Lung microvascular endothelial cell (primary cell): ENCODE measurements around the gene B4GALNT3. TPM values are rescaled to one million over a fixed set of nuclear protein-coding genes. Genes with fewer than 3 reads are reported as not detected.

Experiments used
- DNase-seq, 2 donors: peaks; one replicate each; pipeline versions ENCODE4 v3.0.0 to v3.0.0-alpha.2; 2010; ENCODE audit warnings: low read depth in 2 of 2
- total RNA-seq: library from RNA; depleted of rRNA; stranded (reverse); fragments of >200 nt; gene quantifications from 2 replicates; pipeline ENCODE4 v1.2.1, GENCODE V29; 2014

Gene B4GALNT3
- total RNA-seq, 1 donor from 2014 or later, result under 0.01 TPM

DNA sequence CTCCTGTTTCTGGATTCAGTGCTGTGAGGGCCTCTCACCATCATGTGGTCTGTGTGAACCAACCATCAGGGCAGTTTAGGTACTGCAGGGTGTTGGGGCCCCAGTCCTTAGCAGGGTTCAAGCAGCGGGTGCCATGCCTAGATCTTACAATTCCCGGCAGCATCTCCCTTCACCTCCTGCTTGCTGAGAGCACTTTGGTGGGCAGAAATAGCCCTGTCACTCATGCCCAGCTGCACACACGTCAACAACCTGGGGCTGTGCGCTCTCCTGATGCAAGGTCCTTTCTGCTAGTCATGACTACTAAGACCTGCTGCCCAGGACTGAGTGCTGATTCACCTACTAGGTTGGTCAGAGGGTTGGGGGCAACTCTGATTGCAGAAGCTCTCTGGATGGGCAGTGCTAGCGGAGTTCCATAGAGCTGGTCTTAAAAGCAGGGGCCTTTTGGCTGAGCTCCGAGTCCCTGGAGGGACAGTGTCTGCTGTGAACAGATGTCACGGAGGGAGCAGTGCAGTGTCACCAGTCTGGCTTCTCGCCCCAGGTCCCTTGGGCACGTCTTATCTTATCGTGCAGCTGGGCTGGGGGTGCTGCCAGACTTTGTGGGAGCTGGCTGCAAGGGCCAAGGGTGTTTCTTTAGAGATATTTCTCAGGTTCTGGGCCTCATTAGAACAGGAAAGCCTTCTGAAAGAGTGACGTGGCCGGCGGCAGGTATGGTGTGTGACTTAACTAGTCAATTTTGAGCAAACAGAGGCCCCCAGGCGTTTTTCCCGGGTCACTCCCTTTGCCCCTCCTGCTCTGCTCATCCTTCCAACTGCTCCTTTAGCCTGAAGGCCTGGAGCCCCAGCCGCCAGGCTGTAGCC, 131.7 kb downstream of the B4GALNT3 start:
- no peak for DNase-seq

DNA sequence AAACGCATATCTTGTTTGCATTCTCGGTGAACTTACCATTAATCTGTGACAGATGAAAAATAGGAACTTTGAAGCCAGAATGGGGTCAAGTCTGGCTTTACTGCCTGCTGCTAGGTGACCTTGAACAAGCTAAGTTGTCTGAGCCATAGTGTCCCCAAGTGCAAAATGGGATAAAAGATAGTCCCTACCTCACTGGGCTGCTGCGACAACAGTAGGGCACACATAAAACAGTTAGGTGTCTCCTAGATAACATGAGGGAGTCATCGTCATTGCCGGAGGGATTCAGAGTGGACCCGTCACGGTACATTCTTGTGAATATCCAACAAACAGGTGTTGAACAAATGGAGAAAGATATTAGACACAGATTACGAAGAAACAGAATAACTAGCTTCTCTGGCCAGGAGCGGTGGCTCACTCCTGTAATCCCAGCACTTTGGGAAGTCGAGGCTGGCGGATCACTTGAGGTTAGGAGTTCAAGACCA, 132.3 kb downstream of the B4GALNT3 start:
- no peak for DNase-seq

DNA sequence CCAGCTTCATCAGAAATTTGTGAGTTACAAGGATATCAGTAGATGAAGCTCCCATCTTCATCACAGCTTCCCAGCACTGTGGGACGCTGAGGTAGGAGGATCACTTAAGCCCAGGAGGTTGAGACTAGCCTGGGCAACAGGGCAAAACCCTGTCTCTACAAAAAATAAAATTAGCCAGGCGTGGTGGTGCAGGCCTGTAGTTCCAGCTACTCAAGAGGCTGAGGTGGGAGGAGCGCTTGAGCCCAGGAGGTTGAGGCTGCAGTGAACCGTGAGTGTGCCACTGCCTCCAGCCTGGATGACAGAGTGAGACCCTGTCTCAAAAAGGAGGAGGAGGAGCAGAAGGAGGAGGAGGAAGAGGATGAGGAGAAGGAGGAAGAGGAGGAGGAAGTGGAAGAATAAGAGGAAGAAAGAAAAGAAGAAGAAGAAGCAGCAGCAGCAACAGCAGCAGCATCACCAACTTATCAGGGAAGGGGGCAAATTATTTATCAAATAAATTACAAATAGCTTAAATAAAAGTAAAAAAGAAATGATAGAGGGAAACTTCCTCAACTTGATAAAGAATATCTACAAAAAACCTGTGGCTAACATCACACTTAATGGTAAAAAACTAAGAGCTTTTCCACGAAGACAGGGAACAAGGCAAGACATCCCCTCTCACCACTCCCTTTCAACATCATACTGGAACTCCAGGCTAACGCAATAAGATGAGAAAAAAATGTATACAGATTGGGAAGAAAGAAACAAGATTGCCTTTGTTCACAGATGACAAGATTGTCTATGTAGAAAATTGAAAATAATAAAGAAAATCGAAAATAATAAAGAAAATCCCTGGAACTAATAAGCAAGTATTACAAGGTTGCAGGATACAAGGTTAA, 133.9 kb downstream of the B4GALNT3 start:
- DNase-seq, result no peak

DNA sequence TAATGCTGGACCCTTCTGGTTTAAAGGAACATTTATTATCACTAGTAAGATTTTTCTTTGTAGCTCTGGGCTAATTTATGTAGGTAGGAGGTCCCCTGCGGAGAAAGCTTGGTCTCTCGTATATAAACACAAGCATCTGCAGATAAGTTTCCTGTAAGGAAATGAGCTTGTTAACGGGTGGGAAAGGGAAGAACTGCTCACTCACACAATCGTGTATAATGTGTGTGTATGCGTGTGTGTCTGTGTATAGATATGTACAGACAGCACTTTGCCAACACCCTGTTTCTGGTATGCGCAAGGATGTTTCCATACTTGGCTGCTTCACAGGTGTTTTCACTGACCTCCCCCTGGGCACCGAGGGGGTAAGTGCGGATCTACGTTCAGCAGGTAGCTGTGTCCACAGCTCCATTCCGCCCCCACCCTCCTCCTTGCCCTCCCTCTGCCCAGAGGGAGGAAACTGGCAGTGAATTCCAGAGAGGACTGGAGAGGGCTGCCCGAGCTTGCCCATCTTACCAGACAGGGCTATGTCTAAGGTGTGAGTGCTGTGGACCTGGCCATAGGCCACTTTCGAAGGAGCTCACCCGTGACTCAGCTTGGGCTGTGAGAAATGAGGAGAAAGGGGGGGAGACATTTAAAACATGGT, 138.3 kb downstream of the B4GALNT3 start:
- peak; percentile 85 to 90 for DNase-seq

DNA sequence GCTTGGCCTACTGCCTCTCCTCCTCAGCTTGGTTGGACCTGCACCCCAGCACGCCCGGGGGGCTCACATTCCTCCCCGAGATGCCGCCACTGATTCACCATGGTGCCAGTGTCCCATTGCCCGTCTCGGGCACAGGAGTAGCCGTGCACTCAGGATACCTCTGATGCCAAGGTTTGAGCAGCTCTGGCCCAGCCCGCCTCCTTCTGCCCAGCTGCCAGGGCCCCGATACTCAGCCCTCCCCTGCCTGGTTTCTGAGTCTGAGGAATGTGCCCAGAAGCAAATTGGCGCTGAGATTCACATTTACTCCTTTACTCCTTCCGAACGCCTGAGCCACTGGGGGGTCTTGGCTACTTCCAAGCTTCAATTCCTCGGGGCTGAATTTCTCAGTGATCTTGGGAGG, 140.0 kb downstream of the B4GALNT3 start:
- DNase-seq, result no peak

DNA sequence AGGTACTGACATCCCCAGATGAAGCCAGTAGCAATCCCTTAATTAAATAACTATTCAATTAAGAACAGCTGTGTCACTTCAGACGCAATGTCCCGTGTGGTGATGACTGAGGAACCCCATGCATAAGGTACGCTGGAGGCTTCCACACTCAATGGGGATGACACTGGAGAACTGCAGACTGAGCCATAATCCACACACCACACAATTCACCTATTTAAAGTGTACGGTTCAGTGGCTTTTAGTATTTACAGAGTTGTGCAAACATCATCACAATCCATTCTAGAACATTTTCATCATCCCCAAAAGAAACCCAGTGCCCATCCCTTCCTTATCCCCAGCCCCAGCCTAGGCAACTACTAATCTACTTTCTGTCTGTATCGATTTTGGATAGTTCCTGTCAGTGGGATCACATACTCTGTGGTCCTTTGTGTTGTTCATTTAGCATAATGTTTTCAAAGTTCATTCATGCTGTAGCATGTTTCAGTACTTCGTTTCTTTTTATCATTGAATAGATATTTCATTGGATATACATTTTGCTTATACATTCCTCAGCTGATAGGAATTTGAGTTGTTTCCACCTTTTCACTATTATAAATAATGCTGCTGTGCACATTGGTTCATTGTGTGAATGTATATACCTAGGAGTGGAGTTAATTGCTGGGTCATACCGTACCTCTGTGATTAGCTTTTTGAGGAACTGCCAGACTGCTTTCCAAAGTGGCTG, 142.4 kb downstream of the B4GALNT3 start:
- DNase-seq, result no peak

DNA sequence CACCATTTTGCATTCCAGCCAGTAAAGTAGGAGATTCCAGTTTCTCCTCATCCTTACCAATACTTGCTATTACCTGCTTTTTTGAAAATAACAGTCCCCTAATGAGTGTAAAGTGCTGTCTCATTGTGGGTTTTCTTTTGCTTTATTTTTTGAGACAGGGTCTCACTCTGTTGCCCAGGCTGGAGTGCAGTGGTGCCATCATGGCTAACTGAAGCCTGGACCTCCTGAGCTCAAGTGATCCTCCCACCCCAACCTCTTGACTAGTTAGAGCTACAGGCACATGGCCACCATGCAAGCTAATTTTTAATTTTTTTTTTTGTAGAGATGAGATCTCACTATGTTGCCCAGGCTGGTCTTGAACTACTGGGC, 142.9 kb downstream of the B4GALNT3 start:
- no peak for DNase-seq

DNA sequence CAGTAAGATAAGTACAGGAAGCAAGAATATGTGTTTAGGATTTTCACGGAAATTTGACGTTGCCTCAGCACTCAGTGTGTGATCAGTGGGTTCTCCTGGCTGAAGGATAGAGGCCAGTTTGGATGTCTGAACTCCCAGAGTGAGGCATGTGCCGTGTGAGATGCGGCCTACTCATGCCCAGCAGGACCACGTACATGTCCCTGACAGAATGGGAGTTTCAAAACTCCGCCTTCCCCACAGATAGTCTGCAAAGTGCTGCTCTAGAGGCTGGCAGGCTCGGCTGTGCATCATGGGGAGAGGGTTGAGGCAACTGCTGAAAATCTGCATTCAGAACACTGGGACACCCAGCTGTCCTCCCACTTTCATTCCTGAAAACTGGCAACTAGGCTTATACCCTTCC, 145.2 kb downstream of the B4GALNT3 start:
- no peak for DNase-seq

DNA sequence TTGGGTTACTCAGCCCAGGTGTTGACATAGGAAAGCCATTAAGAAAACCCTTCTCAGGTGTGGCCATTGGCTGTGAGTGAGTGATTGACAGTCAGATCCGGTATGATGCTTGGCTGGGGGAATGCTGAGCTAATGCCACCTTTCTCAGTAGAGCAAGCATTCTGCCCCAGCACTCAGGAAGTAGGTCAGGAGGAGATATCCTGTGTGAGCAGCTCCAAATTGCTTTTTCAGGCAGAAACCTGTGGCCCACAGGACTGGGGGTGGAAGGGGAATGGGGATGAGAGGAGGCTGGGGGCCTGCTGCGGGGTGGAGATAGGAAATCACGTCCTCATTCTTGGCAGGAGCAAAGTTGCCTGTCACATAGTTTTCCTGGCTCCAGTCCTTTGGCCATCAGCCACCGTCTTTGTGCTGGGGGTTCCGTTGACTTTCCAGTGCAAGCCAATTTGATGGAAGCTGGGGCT, 147.8 kb downstream of the B4GALNT3 start:
- peak; percentile 83 to 98 for DNase-seq

DNA sequence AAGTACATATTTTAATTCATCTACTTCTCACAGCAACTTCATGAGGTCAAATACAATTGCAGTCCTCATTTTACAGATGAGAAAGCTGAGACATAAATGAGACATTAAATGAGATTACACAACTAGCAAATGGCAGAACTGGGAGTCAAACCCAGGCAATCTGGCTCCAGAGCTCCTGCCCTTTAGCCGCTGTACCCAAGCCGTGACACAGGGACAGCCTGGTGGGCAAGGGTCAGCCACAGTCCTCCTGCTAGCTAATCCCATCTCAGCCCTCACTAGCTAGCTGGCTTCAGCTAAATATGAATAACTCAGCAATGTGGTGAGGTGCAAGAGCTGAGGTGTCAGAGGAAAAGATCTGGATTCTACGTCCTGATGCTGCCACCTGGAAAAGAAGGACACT, 148.7 kb downstream of the B4GALNT3 start:
- DNase-seq, result no peak

DNA sequence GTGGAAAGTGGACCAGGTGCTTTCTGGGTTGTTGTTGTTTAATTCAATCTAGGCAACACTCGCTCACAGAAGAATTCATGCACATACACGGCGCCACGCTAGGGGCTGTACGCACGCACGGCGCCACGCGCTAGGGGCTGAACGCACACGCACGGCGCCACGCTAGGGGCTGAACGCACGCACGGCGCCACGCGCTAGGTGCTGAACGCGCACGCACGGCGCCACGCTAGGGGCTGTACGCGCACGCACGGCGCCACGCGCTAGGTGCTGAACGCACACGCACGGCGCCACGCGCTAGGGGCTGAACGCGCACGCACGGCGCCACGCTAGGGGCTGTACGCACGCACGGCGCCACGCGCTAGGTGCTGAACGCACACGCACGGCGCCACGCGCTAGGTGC, 149.2 kb downstream of the B4GALNT3 start:
- no peak for DNase-seq

DNA sequence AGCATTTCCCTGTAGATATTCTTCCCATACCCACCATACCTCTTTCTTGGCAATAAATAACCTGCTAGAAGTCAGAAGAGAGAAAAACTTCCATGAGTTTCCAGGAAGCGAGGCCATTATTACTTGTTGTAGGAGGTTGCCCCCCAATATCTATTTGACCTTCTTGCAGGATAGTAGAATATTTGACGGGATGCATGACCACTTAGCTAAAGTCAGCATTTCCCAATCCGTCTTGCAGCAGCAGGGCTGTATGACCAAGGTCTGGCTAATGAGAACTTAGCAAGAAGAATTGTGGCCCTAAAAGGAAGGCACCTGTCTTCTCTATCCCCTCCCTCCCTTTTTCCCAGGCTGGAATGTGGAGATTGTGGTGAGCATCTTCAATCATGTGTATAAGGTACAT, 152.0 kb downstream of the B4GALNT3 start:
- DNase-seq, result no peak

DNA sequence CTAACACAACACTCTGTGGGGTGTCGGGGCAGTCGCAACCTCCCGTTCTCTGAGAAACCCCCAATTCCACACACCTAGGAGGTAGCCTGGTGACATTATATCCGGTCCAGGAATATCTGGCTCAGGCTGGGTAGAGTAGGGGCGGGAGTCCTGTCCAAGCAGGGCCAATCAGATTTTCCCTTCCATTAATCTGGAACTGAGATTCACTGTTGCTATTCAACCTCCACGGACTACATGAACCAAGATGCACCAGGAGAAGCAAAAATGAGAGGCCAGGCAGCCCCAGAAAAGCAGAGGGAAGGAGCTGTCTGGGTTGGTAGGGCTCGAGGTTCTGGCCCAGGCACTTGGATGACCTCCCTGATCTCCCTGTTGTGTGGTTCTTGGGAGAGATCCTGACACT, 152.6 kb downstream of the B4GALNT3 start:
- no peak for DNase-seq

DNA sequence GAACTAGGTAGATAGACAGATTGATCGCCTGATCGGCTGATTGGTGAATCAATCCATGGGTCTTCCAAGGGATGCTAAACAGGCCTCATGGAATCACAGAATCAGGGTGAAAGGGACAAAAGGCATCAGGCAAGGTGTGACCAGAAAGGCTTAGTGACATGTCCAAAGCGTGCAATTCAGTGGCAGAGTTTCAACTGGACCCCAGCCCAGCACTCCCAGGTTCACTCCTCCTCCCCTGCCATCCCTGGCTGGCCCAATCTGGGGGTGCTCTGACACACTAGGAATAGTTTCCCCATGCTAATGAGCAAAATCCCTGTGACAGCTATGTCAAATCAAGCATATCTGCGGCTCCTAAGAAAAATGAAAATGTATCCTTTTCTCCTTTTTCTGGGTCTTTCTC, 153.1 kb downstream of the B4GALNT3 start:
- DNase-seq, result no peak

Other genes with a start within 250 kb of the B4GALNT3 start
- not detected in 2 replicates for gene SLC6A12, start 245.8 kb upstream of the B4GALNT3 start, total RNA-seq
- not detected in 2 replicates for gene SLC6A13, start 197.1 kb upstream of the B4GALNT3 start, total RNA-seq
- 35.1 and 51.6 TPM in 2 replicates for gene KDM5A, start 70.6 kb upstream of the B4GALNT3 start, total RNA-seq
- 6.3 and 7.7 TPM in 2 replicates for gene CCDC77, start 58.3 kb upstream of the B4GALNT3 start, total RNA-seq
- 0.79 and 1.7 TPM in 2 replicates for gene NINJ2, start 203.5 kb downstream of the B4GALNT3 start, total RNA-seq